ENCODE results near the gene VN1R4. TPM values are rescaled to one million over a fixed set of nuclear protein-coding genes. Genes with fewer than 3 reads are reported as not detected.
"Not testable (repeated sequence)": the region's sequence is repeated elsewhere in the genome, so short reads cannot be mapped to it uniquely, and the experiment has no call there.

Gene VN1R4
- total RNA-seq, 1 experiment from 2014 or later, result not detected

- no peak overlapping the region for H2AK5ac ChIP-seq (ENCODE audit: insufficient read length, low read length)
- H3K27ac Mint-ChIP-seq, result no peak overlapping the region
- no peaks in the 10 kb centered on the region for H3K4me1 ChIP-seq (ENCODE audit: insufficient read depth, low read length)
- H2BK20ac ChIP-seq (ENCODE audit: low read depth, low read length, poor library complexity, severe bottlenecking), result no peak overlapping the region
- no peak for TF ChIP-seq CTCF (conservative IDR thresholded peaks at IDR 0.05)
- no peak overlapping the region for H2BK15ac ChIP-seq (ENCODE audit: low read depth, low read length)
- H3K36me3 Mint-ChIP-seq (ENCODE audit: insufficient read depth in 1 of 3, low read depth in 3 of 3), result peaks cover 17 to 32% (median 30%) of the 10 kb centered on the region in 3 experiments
- H3K27me3 ChIP-seq (ENCODE audit: insufficient read depth, low read length), result no peaks in the 10 kb centered on the region
- peaks cover 3% of the 10 kb centered on the region; the same call in 1 of the 2 replicates for H3K27me3 Mint-ChIP-seq (ENCODE audit: low read depth)
- no peak overlapping the region for H2BK12ac ChIP-seq (ENCODE audit: insufficient read length, low read depth, low read length)
- no peak overlapping the region for H3K14ac ChIP-seq (ENCODE audit: insufficient read depth, low read length)
- no peak overlapping the region for H3K4me3 Mint-ChIP-seq
- H4K8ac ChIP-seq (replicated peaks; ENCODE audit: insufficient read length, low read depth, low read length), result no peak overlapping the region
- H3K9ac ChIP-seq (ENCODE audit: extremely low read depth, insufficient read length, low read length), result no peak overlapping the region
- H3K18ac ChIP-seq (ENCODE audit: insufficient read length, low read depth, low read length), result no peak overlapping the region
- H3K4ac ChIP-seq (ENCODE audit: low read depth, low read length), result no peak overlapping the region
- H4K91ac ChIP-seq (ENCODE audit: insufficient read length, low read depth, low read length), result no peak overlapping the region
- H2BK120ac ChIP-seq (ENCODE audit: low read depth, low read length, poor library complexity, severe bottlenecking), result no peak overlapping the region
- no peaks in the 10 kb centered on the region for H3K23me2 ChIP-seq (ENCODE audit: insufficient read length, low read depth, low read length, poor library complexity, severe bottlenecking)
- no peak overlapping the region for H2BK5ac ChIP-seq (ENCODE audit: insufficient read length, low read length)
- H3K9me3 ChIP-seq (ENCODE audit: control insufficient read depth, low read depth, low read length), result peaks cover 40% of the 10 kb centered on the region
- H2AFZ ChIP-seq (ENCODE audit: low read length), result no peak overlapping the region
- H3K79me2 ChIP-seq (ENCODE audit: insufficient read depth, low read length), result no peaks in the 10 kb centered on the region
- H3K56ac ChIP-seq (ENCODE audit: insufficient read length, low read depth, low read length), result no peak overlapping the region
- H4K5ac ChIP-seq (ENCODE audit: insufficient read length, low read depth, low read length), result no peak overlapping the region
- no peaks in the 10 kb centered on the region for H3K4me1 Mint-ChIP-seq
- H3K79me1 ChIP-seq (ENCODE audit: insufficient read depth, low read depth, low read length, poor library complexity, severe bottlenecking), result no peaks in the 10 kb centered on the region
- H4K20me1 ChIP-seq (ENCODE audit: control insufficient read depth, insufficient read depth, insufficient read length), result no peaks in the 10 kb centered on the region
- H3K27ac ChIP-seq (ENCODE audit: insufficient read length, low read depth, low read length), result no peak overlapping the region
- no peak overlapping the region for H3K23ac ChIP-seq (ENCODE audit: insufficient read length, low read depth, low read length)
- WGBS (ENCODE audit: extremely low coverage, insufficient read length, low lambda C conversion rate), result no CpG with 5 or more reads among the region's 20 CpGs
- DNase-seq, result no peak
- no peak overlapping the region for H3K4me2 ChIP-seq (ENCODE audit: insufficient read depth, insufficient read length, low read length)
- peaks cover 75 to 76% of the 10 kb centered on the region in 2 experiments for H3K9me3 Mint-ChIP-seq
- no peak overlapping the region for H3T11ph ChIP-seq (ENCODE audit: low read length)
Observed at GRCh38 chr19:53224606-53225005, 42.9 kb downstream of the VN1R4 start.

- not testable (repeated sequence) for H4K5ac ChIP-seq (ENCODE audit: insufficient read length, low read depth, low read length); H2BK15ac ChIP-seq (ENCODE audit: low read depth, low read length); DNase-seq; H4K20me1 ChIP-seq (ENCODE audit: control insufficient read depth, insufficient read depth, insufficient read length); H4K91ac ChIP-seq (ENCODE audit: insufficient read length, low read depth, low read length); H3K18ac ChIP-seq (ENCODE audit: insufficient read length, low read depth, low read length); H2AK5ac ChIP-seq (ENCODE audit: insufficient read length, low read length); H3K27ac ChIP-seq (ENCODE audit: insufficient read length, low read depth, low read length); H2BK20ac ChIP-seq (ENCODE audit: low read depth, low read length, poor library complexity, severe bottlenecking); H3K23ac ChIP-seq (ENCODE audit: insufficient read length, low read depth, low read length); H3K9ac ChIP-seq (ENCODE audit: extremely low read depth, insufficient read length, low read length); H3K27ac Mint-ChIP-seq; H3K23me2 ChIP-seq (ENCODE audit: insufficient read length, low read depth, low read length, poor library complexity, severe bottlenecking); H3K4me1 ChIP-seq (ENCODE audit: insufficient read depth, low read length); H3K56ac ChIP-seq (ENCODE audit: insufficient read length, low read depth, low read length); H3K14ac ChIP-seq (ENCODE audit: insufficient read depth, low read length); H2BK120ac ChIP-seq (ENCODE audit: low read depth, low read length, poor library complexity, severe bottlenecking); H3K4me2 ChIP-seq (ENCODE audit: insufficient read depth, insufficient read length, low read length); H3K4ac ChIP-seq (ENCODE audit: low read depth, low read length); H3T11ph ChIP-seq (ENCODE audit: low read length); H3K4me3 Mint-ChIP-seq; H3K79me2 ChIP-seq (ENCODE audit: insufficient read depth, low read length); H2AFZ ChIP-seq (ENCODE audit: low read length); H3K27me3 ChIP-seq (ENCODE audit: insufficient read depth, low read length); H2BK5ac ChIP-seq (ENCODE audit: insufficient read length, low read length); H3K79me1 ChIP-seq (ENCODE audit: insufficient read depth, low read depth, low read length, poor library complexity, severe bottlenecking); H3K4me1 Mint-ChIP-seq; H3K27me3 Mint-ChIP-seq (ENCODE audit: low read depth); H2BK12ac ChIP-seq (ENCODE audit: insufficient read length, low read depth, low read length); H4K8ac ChIP-seq (replicated peaks; ENCODE audit: insufficient read length, low read depth, low read length)
- Mint-ChIP-seq H3K9me3 (peaks cover 75 to 77% of the 10 kb centered on the region in 2 experiments), H3K36me3 (ENCODE audit: insufficient read depth in 1 of 3, low read depth in 3 of 3) (peaks cover 20 to 40% (median 24%) of the 10 kb centered on the region in 3 experiments)
- H3K9me3 ChIP-seq (ENCODE audit: control insufficient read depth, low read depth, low read length), result peaks cover 38% of the 10 kb centered on the region
- no CpG with 5 or more reads among the region's 28 CpGs for WGBS (ENCODE audit: extremely low coverage, insufficient read length, low lambda C conversion rate)
Observed at GRCh38 chr19:53222716-53223115, 44.8 kb downstream of the VN1R4 start.

Measured in H9 (cell line).